HEK293 (cell line): Measurements from ENCODE around the gene CREB3.

Source experiments
- CTCF ChIA-PET: fragments of 350-600 bp; formaldehyde crosslinking; extraction: SDS; loops from one replicate; lab custom pipeline; 2021; ENCODE audit warnings: antibody characterized with exemption; lab: Yijun Ruan, JAX
- POLR2A ChIA-PET: fragments of 300-600 bp; formaldehyde crosslinking; extraction: SDS; loops from one replicate; lab custom pipeline; 2020; ENCODE audit warnings: antibody characterized with exemption, inconsistent platforms; lab: Yijun Ruan, JAX
- H3K27ac ChIP-seq: fragments of 200-500 bp; sonication (Bioruptor generic); 2 replicates; pipeline ENCODE4 v1.5.1; 2014; ENCODE audit warnings: low read depth, low read length, control low read depth, inconsistent platforms; ENCODE audit errors: extremely low read depth
- H3K36me3 ChIP-seq, 2 experiments: fragments of 200-500 bp in 1 of 2; sonication (Bioruptor generic) in 1 of 2; 1 replicate in 1 of 2; 2 replicates in 1 of 2; pipeline ENCODE4 v1.5.1; 2014 to 2017; ENCODE audit warnings: inconsistent platforms in 2 of 2, low read length in 2 of 2; ENCODE audit not compliant: control insufficient read depth in 2 of 2, insufficient read depth in 1 of 2
- H3K4me1 ChIP-seq: fragments of 200-500 bp; sonication (Bioruptor generic); 2 replicates; pipeline ENCODE4 v1.5.1; 2014; ENCODE audit warnings: mild to moderate bottlenecking, low read length, inconsistent platforms; ENCODE audit not compliant: control insufficient read depth, insufficient read depth
- H3K4me3 ChIP-seq: 2 replicates; pipeline ENCODE4 v1.5.1; 2011; ENCODE audit warnings: low read depth, mild to moderate bottlenecking, control low read depth, low read length, moderate library complexity
- H3K9me3 ChIP-seq: fragments of 200-500 bp; sonication (Bioruptor generic); 2 replicates; pipeline ENCODE4 v1.5.1; 2014; ENCODE audit warnings: low read depth, low read length, inconsistent platforms; ENCODE audit not compliant: control insufficient read depth, insufficient read depth
- CTCF ChIP-seq: fragments of 450-650 bp; formaldehyde crosslinking; IDR thresholded peaks from 2 replicates; pipeline ENCODE4 v1.5.1; 2016; ENCODE audit warnings: missing biosample characterization, missing genetic modification characterization
- GFI1B ChIP-seq: fragments of 450-650 bp; formaldehyde crosslinking; IDR thresholded peaks from 2 replicates; pipeline ENCODE4 v1.5.1; 2016; ENCODE audit warnings: missing biosample characterization, missing genetic modification characterization
- GLI4 ChIP-seq: fragments of 450-650 bp; formaldehyde crosslinking; IDR thresholded peaks from 2 replicates; pipeline ENCODE4 v1.5.1; 2016; ENCODE audit warnings: missing biosample characterization, missing genetic modification characterization
- GLIS1 ChIP-seq: fragments of 450-650 bp; formaldehyde crosslinking; IDR thresholded peaks from 2 replicates; pipeline ENCODE4 v1.5.1; 2016; ENCODE audit warnings: missing biosample characterization, missing genetic modification characterization
- IKZF3 ChIP-seq: fragments of 450-650 bp; IDR thresholded peaks from 2 replicates; pipeline ENCODE4 v1.5.0; 2018; ENCODE audit warnings: missing biosample characterization, mild to moderate bottlenecking, missing genetic modification characterization, moderate library complexity
- KLF7 ChIP-seq: fragments of 450-650 bp; formaldehyde crosslinking; IDR thresholded peaks from 2 replicates; pipeline ENCODE4 v1.5.1; 2016; ENCODE audit warnings: missing biosample characterization, missing genetic modification characterization, borderline replicate concordance
- PRDM1 ChIP-seq: fragments of 450-650 bp; formaldehyde crosslinking; IDR thresholded peaks from 2 replicates; pipeline ENCODE4; 2016; ENCODE audit warnings: missing biosample characterization, missing genetic modification characterization
- PRDM6 ChIP-seq: fragments of 450-650 bp; formaldehyde crosslinking; IDR thresholded peaks from 2 replicates; pipeline ENCODE4 v1.5.1; 2017; ENCODE audit warnings: missing biosample characterization, missing genetic modification characterization
- SCRT2 ChIP-seq: fragments of 450-650 bp; formaldehyde crosslinking; IDR thresholded peaks from 2 replicates; pipeline ENCODE4 v1.5.1; 2016; ENCODE audit warnings: missing biosample characterization, missing genetic modification characterization
- TRIM28 ChIP-seq: IDR thresholded peaks from 2 replicates; pipeline ENCODE4 v1.6.1; 2011; ENCODE audit warnings: low read length, control low read depth, borderline replicate concordance
- ZBTB7A ChIP-seq: fragments of 450-650 bp; formaldehyde crosslinking; IDR thresholded peaks from 2 replicates; pipeline ENCODE4 v1.5.1; 2016; ENCODE audit warnings: low read depth, missing biosample characterization, missing genetic modification characterization
- ZBTB8A ChIP-seq: fragments of 450-650 bp; formaldehyde crosslinking; IDR thresholded peaks from 2 replicates; pipeline ENCODE4 v1.5.1; 2016; ENCODE audit warnings: missing biosample characterization, missing genetic modification characterization
- ZEB2 ChIP-seq: fragments of 450-650 bp; formaldehyde crosslinking; IDR thresholded peaks from 2 replicates; pipeline ENCODE4 v1.5.1; 2016; ENCODE audit warnings: missing biosample characterization, missing genetic modification characterization
- ZFP37 ChIP-seq: fragments of 450-650 bp; formaldehyde crosslinking; IDR thresholded peaks from 2 replicates; pipeline ENCODE4 v1.5.1; 2016; ENCODE audit warnings: missing biosample characterization, missing genetic modification characterization
- ZNF302 ChIP-seq: fragments of 450-650 bp; formaldehyde crosslinking; IDR thresholded peaks from 2 replicates; pipeline ENCODE4 v1.5.1; 2016; ENCODE audit warnings: missing biosample characterization, missing genetic modification characterization, low read depth
- ZNF335 ChIP-seq: fragments of 450-650 bp; formaldehyde crosslinking; conservative IDR thresholded peaks from 2 replicates; pipeline ENCODE4 v1.5.1; 2016; ENCODE audit warnings: missing biosample characterization, missing genetic modification characterization
- ZNF521 ChIP-seq: fragments of 450-650 bp; formaldehyde crosslinking; IDR thresholded peaks from 2 replicates; pipeline ENCODE4 v1.5.1; 2017; ENCODE audit warnings: missing biosample characterization, mild to moderate bottlenecking, missing genetic modification characterization
- ZNF529 ChIP-seq: fragments of 450-650 bp; formaldehyde crosslinking; IDR thresholded peaks from 2 replicates; pipeline ENCODE4 v1.5.1; 2017; ENCODE audit warnings: missing genetic modification characterization, missing biosample characterization; ENCODE audit not compliant: insufficient replicate concordance
- ZNF571 ChIP-seq: fragments of 450-650 bp; formaldehyde crosslinking; IDR thresholded peaks from 2 replicates; pipeline ENCODE4 v1.5.0; 2017; ENCODE audit warnings: missing biosample characterization, missing genetic modification characterization
- ZNF600 ChIP-seq: fragments of 450-650 bp; formaldehyde crosslinking; IDR thresholded peaks from 2 replicates; pipeline ENCODE4 v1.5.1; 2016; ENCODE audit warnings: missing biosample characterization, missing genetic modification characterization
- ZNF629 ChIP-seq: fragments of 450-650 bp; formaldehyde crosslinking; IDR thresholded peaks from 2 replicates; pipeline ENCODE4 v1.5.1; 2017; ENCODE audit warnings: missing biosample characterization, missing genetic modification characterization
- ZNF654 ChIP-seq: fragments of 450-650 bp; formaldehyde crosslinking; IDR thresholded peaks from 2 replicates; pipeline ENCODE4 v1.5.1; 2016; ENCODE audit warnings: low read depth, missing biosample characterization, missing genetic modification characterization
- ZNF677 ChIP-seq: fragments of 450-650 bp; IDR thresholded peaks from 2 replicates; pipeline ENCODE4 v1.5.0; 2018; ENCODE audit warnings: missing biosample characterization, mild to moderate bottlenecking, missing genetic modification characterization, moderate library complexity
- ZNF704 ChIP-seq: fragments of 450-650 bp; formaldehyde crosslinking; IDR thresholded peaks from 2 replicates; pipeline ENCODE4 v1.5.1; 2016; ENCODE audit warnings: missing biosample characterization, missing genetic modification characterization
- ZNF791 ChIP-seq: fragments of 450-650 bp; formaldehyde crosslinking; IDR thresholded peaks from 2 replicates; pipeline ENCODE4 v1.5.1; 2016; ENCODE audit warnings: missing biosample characterization, missing genetic modification characterization
- ZSCAN5A ChIP-seq: fragments of 450-650 bp; formaldehyde crosslinking; IDR thresholded peaks from 2 replicates; pipeline ENCODE4 v1.5.1; 2016; ENCODE audit warnings: missing biosample characterization, missing genetic modification characterization

CREB3 gene

GRCh38 chr9:35732800-35733541 lies 505 bp downstream of the CREB3 start (continued):
- 0 out of 2 replicates have a peak, but pooled peaks have one; percentile 1 for TF ChIP-seq IKZF3 (tag by site-specific recombination)
- peak; percentile 78; the same call in 1 of the 2 replicates for TF ChIP-seq ZSCAN5A
- TF ChIP-seq SCRT2: peak; percentile 53; the same call in 1 of the 2 replicates
- no peak for TF ChIP-seq ZNF677 (tag by site-specific recombination)
- TF ChIP-seq KLF7 (tag by site-specific recombination): no peak
- TF ChIP-seq ZNF600 (tag by site-specific recombination): peak; percentile 84

GRCh38 chr9:35734096-35734495 lies 1.6 kb downstream of the CREB3 start:
- TF ChIP-seq GLIS1: no peak
- TF ChIP-seq ZNF529 (tag by site-specific recombination): no peak
- no peak for TF ChIP-seq ZEB2
- no peak for TF ChIP-seq ZNF521 (tag by site-specific recombination)
- TF ChIP-seq ZNF600 (tag by site-specific recombination): no peak
- no peak for TF ChIP-seq ZNF302 (tag by site-specific recombination)
- no peak for TF ChIP-seq ZNF704
- no peak for TF ChIP-seq ZNF571
- TF ChIP-seq PRDM1 (tag by site-specific recombination): no peak
- no peak for TF ChIP-seq GFI1B (tag by site-specific recombination)
- TF ChIP-seq ZBTB7A (tag by site-specific recombination): no peak
- no peak for TF ChIP-seq TRIM28
- TF ChIP-seq, all 188 proteins: peak for 0
- peaks cover 10% of the 10 kb centered on the region for H3K4me1 ChIP-seq
- ChIA-PET POLR2A (interaction anchor here (5.3 kb wide), 1 partner anchor 13 kb away, joined by 57 read pairs; the partner anchor contains the start of genes GBA2 and RGP1), CTCF (interaction anchor here (0.6 to 4.6 kb wide), 10 partner anchors 12 to 177 kb away, joined by 3 to 51 read pairs (median 4); partner anchors contain the start of genes GBA2, RGP1 and SPAAR)
- H3K4me3 ChIP-seq: no peak overlapping the region
- no peak overlapping the region for H3K27ac ChIP-seq
- H3K36me3 ChIP-seq: peaks cover 16 to 61% of the 10 kb centered on the region in 2 experiments; a peak in 2 of 3 replicates
- no peaks in the 10 kb centered on the region for H3K9me3 ChIP-seq

- H3K4me1 ChIP-seq: peaks cover 8% of the 10 kb centered on the region
- POLR2A ChIA-PET: interaction anchor here (1.2 to 5.3 kb wide), 3 partner anchors 11 to 76 kb away, joined by 4 to 57 read pairs (median 4); partner anchors contain the start of genes GBA2, MSMP, RGP1 and SPAG8
- no peak overlapping the region for H3K4me3 ChIP-seq
- no peak overlapping the region for H3K27ac ChIP-seq
- H3K36me3 ChIP-seq: peaks cover 19 to 77% of the 10 kb centered on the region in 2 experiments; a peak in 2 of 3 replicates
- CTCF ChIA-PET: interaction anchor here (0.6 to 4.6 kb wide), 23 partner anchors 10 to 216 kb away, joined by 3 to 51 read pairs (median 4); partner anchors contain the start of genes GBA2 and RGP1
- no peaks in the 10 kb centered on the region for H3K9me3 ChIP-seq
- TF ChIP-seq ZFP37 (tag by site-specific recombination) (0 out of 2 replicates have a peak, but pooled peaks have one; percentile 48), CTCF (peak; percentile 54), ZNF791 (no peak), ZNF335 (no peak), ZNF629 (tag by site-specific recombination) (no peak), ZNF654 (peak; percentile 58), ZNF600 (tag by site-specific recombination) (0 out of 2 replicates have a peak, but pooled peaks have one; percentile 50), ZBTB8A (tag by site-specific recombination) (no peak), ZNF704 (no peak), PRDM6 (no peak), GLI4 (tag by site-specific recombination) (no peak)
Measured at GRCh38 chr9:35736201-35736633, 3.8 kb downstream of the CREB3 start.
